GM19193 (cell line): ENCODE results near the gene ATP11B.

ENCODE experiments used
- POLR2A ChIP-seq: IDR thresholded peaks from 4 replicates; pipeline ENCODE4 v1.6.1; 2011; ENCODE audit not compliant: insufficient read depth, insufficient read length; ENCODE audit errors: extremely low read depth

ATP11B gene

DNA sequence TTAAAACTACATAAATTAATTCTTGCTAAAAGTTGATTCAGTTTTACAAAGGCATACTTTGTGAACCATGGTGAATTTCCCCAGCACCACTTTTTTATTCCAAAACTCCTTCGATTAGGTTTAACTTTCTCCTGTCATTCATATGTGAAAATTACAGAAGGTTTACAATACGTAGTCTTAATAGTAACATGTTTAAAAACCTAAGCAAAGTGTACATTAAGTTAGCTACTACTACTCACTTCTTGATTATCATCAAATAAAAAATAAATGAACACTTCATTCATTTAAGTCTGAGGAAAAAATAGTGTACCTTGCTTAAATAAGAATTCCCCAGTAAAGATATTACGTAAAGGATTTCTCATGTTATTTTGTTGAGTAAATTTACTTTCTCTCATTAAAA is 148.4 kb downstream of the ATP11B start:
- no peak for TF ChIP-seq POLR2A

DNA sequence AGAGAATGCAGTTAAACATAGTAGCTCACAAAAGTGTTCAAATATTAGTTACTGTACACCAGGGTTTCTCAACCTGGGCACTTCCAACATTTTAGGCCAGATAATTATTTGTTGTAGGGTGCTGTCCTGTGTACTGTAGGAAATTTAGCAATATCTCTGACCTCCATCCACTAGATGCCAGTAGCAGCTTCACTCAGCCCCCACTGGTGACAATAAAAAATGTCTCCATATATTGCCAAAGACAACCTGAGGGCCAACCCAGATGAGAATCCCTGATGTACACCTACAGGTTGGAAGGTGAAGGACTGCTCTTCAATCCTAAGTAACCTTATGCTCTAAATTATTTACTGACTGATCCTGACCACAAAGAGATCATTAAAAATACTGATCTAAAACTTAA is 154.6 kb downstream of the ATP11B start:
- no peak for TF ChIP-seq POLR2A

- no peak for TF ChIP-seq POLR2A
Observed at GRCh38 chr3:182948305-182948704, 155.0 kb downstream of the ATP11B start.

GRCh38 chr3:182949688-182950087 is 156.4 kb downstream of the ATP11B start:
- no peak for TF ChIP-seq POLR2A

- TF ChIP-seq POLR2A, result no peak
Observed at GRCh38 chr3:182954553-182955235, 161.4 kb downstream of the ATP11B start.

- TF ChIP-seq POLR2A, result no peak
Observed at GRCh38 chr3:182957226-182957625, 163.9 kb downstream of the ATP11B start.

GRCh38 chr3:182957676-182958266 is 164.5 kb downstream of the ATP11B start:
- TF ChIP-seq POLR2A, result no peak

DNA sequence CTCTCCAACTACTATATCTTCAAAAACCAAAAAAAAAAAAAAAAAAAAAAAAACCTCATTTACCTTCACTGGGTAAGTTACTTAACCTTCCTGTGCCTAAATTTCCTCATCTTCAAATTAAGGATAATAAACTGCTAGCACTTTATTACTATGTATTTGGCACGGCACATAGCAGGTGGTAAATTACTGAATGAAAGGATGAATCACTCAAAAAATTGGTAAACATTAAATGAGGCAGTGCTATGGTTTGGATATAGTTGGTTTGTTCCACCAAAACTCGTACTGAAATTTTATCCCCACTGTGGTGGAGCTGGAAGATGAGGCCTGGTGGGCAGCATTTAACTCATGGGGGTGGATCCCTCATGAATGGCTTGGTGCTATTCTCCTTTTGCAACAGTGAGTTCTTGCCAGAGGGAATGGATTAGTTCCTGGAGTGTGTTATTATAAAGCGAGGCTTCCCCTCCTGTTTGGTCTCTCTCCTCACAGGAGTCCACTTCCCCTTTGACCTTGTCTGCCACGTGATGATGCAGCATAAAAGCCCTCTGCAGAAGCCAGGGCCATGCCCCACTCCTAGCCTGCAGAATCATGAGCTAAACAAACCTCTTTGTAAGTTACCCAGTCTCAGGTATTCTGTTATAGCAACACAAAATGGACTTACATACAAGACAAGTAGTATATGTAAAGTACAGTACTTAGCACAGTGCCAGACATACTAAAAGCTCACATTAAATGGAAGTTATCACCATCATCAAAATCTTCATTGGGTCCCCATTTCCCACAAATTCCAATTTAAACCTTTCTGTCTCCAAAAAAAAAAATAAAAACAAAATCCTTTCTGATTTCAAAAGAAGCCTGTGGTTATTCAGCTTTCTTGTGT is 166.4 kb downstream of the ATP11B start:
- no peak for TF ChIP-seq POLR2A

DNA sequence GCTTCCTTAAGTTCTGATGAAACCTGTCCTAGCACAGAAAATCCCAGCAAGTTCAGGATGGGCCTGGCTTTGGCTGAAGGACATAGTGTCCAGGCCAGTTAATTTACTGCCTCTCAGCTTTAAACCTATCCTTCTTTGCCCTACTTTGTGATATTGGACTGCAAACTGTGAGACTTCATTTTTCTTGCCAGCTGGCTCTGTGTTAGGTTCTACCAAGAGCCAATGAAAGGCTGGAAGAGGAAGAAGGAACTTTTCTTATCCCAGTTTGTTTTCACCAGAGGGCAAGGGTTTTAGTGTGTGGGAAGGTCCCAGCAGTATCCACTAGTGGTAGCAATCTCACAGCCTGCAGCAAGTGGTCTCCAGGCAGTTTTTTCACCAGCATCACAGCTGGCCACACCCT is 168.9 kb downstream of the ATP11B start:
- no peak for TF ChIP-seq POLR2A

DNA sequence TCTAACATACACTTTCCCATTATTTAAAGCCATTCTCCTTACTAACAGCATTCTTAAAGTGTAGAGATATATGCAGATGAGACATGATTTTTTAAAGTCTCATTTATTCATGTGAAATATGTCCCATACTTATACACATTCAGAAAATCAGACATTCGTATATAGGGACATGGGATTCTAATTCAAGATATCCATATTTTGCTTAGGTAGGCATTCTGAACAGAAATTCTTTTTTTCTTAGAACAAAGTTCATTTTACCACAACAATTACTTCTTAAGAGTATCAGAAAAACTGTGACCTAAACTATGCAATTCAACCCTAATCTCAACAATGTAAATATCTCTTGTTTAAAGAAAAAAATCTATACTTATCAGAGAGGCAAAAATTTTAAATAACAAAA is 170.9 kb downstream of the ATP11B start:
- no peak for TF ChIP-seq POLR2A

- no peak for TF ChIP-seq POLR2A
Observed at GRCh38 chr3:182965861-182966366, 172.6 kb downstream of the ATP11B start.

- no peak for TF ChIP-seq POLR2A
Observed at GRCh38 chr3:182967218-182968204, 174.2 kb downstream of the ATP11B start.

GRCh38 chr3:182969277-182969676 is 176.0 kb downstream of the ATP11B start:
- no peak for TF ChIP-seq POLR2A

DNA sequence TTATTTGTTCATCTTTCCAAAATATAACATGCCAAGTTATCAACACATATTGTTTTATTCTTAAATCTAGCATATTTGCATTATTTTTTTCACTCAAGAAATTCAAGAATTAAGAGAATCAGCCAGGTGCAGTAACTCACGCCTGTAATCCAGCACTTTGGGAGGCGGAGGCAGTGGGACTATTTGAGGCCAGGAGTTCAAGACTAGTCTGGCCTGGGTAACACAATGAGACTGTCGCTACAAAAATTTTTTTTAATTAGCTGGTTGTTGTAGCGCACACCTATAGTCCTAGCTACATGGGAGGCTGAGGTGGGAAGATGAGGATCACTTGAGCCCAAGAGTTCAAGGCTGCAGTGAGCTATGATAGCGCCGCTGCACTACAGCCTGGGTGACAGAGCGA is 176.5 kb downstream of the ATP11B start:
- no peak for TF ChIP-seq POLR2A
